CD1c-positive myeloid dendritic cell (primary cell): ENCODE data around the gene MTF1.

Experiments
- DNase-seq: peaks from one replicate; pipeline ENCODE4 v3.0.0-alpha.2; 2016; ENCODE audit errors: extremely low spot score

The MTF1 gene

DNA sequence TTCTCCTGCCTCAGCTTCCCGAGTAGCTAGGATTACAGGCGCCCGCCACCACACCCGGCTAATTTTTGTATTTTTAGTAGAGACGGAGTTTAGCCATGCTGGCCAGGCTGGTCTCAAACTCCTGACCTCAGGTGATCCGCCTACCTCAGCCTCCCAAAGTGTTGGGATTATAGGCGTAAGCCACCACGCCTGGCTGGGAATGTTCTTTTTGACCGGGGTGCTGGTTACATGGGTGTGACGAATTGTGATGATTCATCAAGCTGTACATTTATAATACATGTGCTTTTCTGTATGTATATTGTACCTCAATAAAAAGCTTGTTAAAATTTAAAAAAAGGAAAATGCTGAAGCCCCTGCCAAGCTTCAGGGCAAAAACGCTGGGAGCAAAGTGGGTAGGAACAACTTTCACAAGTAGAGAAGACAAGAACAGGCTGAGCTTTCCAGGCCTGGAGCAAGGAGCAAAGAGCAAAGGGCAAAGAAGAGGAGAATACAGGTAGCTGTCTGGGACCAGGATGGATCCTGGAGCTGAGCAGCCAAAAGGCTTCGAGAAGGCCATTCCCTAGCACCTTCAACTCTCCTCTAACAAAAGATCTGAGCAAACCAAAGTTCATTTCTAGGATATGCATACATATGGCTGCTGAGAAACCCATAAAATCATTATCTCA is 30.9 kb downstream of the MTF1 start:
- no peak for DNase-seq

DNA sequence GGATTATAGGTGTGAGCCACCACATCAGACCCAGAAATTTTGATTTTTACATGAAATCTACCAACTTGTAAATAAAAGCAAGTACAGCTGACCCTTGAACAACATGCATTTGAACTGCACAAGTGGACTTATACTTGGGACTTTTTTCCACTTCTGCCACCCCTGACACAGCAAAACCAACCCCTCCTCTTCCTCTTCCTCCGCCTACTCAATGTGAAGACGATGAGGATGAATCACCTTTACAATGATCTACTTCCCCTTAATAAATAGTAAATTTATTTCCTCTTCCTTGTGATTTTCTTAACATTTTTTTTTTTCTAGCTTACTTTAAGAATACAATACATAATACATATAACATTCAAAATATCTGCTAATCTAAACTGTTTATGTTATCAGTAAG is 33.9 kb downstream of the MTF1 start:
- peak; percentile 78 for DNase-seq

DNA sequence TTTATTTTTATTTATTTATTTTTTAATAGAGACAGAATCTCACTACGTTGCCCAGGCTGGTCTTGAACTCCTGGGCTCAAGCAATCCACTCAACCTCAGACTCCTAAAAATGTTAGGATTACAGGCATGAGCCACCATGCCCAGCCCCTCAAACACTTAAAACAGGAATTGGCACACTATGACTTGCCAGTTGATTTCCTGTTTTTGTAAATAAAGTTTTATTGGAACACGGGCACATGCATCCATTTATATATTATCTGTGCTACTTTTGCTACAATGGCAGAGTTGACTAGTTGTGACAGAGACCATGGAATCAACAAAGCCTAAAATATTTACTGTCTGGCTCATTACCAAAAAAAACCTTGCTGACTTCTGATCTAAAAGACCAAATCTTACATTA is 35.4 kb downstream of the MTF1 start:
- DNase-seq, result peak; percentile 42

DNA sequence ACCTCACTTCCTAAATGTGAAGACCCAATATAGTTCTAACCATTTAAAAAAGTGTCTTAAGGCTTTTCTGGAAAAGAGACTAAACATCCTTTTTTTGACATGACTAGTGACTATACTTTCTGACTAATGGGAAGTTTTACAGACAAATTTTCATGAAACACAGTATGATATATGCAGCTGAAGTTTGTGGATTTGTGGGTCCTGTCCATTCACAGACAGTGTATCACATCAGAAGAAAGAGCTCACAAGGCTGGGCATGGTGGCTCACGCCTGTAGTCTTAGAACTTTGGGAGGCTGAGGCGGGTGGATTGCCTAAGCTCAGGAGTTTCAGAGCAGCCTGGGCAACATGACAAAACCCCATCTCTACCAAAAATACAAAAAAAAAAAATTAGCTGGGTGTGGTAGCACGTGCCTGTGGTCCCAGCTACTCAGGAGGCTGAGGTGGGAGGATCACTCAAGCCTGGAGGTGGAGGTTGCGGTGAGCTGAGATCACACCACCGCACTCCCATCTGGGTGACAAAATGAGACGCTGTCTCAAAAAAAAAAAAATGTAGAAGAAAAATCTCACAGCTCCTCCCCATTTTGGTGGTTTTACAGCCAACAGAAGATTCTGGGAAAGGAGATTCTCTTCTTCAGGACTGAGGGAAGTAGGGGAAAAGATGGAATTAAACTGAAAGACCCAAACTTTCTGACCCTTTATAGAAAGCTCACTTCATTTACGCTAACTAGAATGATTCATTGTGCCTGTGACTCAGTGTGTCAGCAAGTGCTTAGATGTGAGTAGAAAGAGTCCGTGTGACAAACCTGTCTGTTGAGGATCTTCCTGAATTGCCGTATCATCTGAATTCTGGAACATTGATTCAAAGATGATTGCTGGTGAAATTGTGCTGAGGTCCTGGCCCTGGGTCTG is 36.2 kb downstream of the MTF1 start:
- peak; percentile 52 for DNase-seq

DNA sequence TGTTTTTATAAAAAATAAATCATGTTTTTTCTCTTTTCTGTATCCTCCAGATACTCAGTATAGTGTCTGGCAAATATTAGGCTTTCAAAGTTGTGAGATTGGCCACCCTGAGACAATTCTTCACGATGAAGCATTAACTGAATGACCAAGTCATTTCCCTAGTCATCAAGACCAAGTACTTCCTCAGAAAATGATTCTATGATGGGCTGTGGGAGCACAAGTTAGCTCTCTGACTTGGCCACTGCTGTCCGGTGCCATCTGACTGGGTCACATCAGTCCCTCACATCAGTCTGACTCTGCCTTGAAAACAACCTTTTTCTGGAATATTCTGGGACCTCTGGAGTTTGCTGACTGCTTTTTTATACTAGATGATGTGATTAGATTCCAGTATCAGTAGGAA is 37.9 kb downstream of the MTF1 start:
- DNase-seq, result peak; percentile 36

DNA sequence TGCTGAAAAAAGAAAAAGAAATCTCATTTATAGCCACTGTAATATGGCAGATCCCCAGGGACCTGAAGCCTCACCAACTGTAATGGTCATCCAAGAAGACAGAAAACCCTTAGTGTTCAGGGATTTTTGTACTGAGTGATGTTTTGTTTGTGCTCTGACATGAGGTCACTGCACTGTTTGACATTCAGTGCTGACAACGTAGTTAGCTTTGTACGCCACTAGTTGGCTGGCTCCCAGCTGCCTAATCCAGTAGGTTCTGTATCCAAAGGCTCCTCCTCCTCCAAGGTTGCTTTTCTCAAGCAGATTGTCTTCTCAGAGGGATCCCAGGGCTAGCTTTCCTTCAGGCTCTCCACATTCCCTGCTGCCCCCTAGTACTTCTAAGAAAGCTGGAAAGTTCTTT is 41.9 kb downstream of the MTF1 start:
- DNase-seq, result no peak

DNA sequence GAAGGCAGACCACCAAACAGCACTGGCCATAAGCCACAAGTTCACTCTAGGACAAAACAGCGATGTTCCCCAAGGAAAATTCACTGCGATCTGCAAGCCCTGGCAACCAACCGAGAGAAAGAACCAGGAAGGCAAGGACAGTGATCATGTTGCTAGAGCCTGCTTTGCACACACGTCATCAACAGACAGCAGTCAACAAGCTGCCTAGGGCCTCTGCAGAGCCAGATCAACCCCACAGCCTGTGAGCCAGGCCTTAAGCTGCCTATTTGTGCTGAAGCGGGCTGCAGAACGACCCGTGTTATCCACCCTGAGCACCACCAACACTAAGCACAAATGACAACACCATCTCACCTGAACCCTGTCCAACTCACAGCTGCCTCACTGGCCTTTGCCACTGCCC is 45.1 kb downstream of the MTF1 start:
- no peak for DNase-seq

DNA sequence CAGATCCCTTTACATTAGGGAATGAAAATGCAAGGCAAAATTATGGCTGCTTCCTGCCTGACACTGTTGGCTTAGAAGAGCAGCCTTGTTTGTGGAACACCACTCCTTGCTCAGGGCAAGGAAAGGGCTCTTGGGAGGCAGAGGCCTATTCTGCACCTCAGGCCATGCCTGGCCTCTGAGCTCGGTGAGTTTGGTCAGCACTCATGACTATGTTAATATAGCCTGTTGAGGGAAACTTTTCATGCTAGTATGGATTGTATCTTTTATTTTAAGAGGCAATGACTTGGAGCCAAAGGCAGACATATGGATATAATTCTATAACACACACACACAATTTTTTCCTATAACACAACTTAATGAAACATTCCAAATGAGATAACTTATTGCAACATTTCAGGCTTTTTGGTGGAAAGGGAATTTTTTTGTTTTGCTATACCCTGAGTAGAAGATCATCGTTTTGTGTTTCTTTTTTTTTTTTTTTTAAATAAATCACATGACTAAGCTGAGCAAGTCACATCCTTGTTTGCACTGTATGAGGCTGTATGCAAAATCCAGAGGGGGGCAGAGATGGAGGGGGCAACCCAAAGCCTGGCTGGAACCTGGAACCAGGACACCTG is 45.8 kb downstream of the MTF1 start:
- no peak for DNase-seq

DNA sequence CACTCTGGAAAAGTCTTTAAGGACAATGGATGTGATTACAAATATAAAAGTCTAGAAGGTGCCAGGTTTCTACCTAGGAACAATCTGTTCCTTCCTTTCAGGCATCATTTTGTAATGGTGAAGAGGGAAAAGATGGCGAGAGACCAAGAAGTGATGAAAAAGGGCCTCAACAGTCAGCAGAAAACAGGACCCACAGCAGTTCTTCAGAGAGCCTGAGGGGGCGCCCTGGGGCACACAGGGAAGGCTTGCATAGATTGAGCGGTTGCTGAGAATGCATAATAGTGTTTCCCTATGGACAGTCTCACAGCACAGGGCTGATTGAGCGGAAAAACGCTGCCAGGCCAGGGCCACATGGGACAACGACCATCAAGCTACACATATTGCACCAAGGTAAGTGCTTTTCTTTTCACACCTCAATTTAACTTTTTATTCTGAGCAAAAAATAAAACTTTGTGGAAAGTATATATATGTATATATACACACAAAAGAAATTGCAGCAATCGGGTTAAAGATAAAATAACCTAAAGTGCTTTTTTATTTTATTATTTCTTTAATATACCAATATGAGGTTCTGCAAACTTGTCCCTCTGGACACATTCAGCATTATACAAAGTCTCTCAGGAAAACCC is 48.3 kb downstream of the MTF1 start:
- DNase-seq, result peak; percentile 79

DNA sequence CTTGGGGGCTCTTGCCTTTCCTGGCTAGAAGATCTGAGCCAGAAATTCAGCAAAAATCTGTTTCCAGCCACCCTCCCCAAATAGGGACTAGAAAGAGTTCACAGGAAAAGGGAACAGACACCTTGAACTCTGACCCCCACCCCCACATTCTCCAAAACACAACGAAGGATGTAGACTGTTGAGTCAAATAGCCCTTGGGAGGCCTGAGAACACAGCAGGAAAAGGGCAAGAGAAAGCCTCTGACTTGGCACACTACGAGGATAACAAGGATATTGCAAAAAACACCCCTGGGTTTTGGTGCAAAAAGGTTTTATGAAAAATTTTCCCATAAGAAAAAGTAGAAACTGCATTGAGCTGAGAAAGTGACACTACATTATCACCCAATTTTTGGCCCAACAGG is 49.5 kb downstream of the MTF1 start:
- peak; percentile 89 for DNase-seq

DNA sequence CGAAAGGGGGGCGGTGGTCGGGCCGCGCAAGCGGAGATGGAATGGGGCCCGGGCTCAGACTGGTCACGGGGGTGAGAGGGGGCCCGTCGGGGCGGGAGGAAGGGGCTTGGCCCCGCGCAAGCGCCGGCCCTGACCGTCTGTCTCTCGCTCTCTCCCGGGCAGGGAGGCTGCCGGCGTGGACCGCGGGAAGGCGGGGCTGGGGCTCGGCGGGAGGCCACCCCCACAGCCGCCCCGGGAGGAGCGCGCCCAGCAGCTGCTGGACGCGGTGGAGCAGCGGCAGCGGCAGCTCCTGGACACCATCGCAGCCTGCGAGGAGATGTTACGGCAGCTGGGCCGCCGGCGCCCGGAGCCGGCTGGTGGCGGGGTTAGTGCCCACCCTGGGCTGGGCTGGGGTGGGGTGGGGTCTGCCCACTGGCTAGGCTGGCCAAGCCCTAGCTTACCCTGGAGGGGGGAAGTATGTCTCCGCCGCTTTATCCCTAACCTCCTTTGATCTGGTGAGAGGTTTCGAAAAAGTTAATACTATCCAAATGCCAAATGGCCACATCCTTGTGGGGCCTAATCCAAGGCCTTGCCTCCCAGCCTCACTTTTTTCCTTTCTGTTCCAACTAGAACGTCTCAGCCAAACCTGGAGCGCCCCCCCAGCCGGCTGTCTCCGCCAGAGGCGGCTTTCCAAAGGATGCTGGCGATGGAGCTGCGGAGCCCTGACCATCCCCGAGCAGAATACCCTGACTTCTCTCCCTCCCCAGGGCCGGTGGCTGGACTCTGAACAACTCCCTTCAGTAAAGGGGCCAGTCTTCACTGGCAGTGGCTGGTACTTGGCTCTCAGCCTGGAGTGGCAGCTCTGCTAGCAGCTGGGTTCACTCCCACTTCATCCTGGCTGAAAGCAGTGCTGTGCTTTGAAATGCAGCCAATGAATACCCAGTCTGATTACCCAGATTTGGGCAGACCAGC is 50.7 kb downstream of the MTF1 start:
- DNase-seq, result peak; percentile 74

DNA sequence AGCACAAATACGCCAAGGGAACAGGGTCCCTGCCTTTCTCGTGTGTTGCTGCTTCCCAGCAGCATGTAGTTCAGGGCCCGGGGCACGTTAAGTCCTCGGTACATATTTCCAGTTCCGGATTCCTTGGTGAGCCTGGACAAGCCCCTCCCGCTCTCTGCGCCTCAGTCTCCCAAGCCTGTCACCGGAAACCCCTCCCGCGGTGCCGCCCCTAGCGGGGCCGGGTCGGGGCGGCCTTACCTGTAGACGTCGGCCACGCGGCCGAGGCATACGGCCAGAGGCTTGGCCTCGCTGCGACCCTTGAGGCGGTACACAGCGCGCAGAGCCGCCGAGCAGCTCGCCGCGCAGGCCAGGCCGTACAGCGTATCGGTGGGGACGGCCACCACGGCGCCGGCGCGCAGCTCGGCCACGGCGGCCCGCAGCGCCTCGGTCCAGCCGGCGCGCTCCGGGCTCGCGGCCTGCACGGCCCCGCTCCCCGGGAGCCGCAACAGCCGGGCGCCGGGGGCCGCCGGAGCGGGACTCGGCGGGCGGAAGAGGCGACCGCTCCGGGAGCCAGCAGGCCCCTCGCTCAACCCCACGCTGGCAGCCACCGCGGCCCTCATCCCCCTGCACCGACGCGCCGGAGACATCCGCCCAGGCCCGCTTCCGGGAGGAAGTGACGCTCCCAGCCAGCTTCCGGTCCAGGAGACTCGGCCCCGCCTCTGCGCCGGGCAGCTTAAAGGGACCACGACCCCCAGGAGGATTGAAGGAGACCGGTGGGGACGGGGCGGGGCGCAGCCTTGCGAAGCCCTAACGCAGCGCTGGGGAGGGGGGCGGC is 51.6 kb downstream of the MTF1 start, which contains the start of the genes C1orf122 and YRDC:
Gene C1orf122 (plus strand): TSS at position 236 of the 814 bp plus-strand sequence. CDS start 615 bp downstream, outside the sequence.
Gene YRDC (minus strand): TSS at position 654 of the 814 bp plus-strand sequence. CDS start 28 bp downstream, at position 626.
- DNase-seq, result peak; percentile 95

DNA sequence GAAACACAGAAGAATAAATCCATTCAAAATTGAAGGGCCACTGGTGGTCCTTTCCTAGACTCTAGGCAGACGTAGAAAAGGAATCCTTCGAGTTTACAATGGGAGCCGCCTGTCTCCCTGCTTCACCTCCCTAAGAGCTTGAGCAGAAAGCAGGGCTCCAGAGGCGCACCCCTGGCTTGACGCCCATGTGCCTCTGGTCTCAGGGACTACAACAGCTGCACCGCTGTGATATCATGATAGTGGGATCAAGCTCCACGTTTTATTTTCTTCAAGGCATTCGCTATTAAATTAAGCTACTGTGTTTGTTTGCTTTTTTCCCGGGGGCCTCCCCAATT is 52.2 kb downstream of the MTF1 start:
- DNase-seq, result no peak

DNA sequence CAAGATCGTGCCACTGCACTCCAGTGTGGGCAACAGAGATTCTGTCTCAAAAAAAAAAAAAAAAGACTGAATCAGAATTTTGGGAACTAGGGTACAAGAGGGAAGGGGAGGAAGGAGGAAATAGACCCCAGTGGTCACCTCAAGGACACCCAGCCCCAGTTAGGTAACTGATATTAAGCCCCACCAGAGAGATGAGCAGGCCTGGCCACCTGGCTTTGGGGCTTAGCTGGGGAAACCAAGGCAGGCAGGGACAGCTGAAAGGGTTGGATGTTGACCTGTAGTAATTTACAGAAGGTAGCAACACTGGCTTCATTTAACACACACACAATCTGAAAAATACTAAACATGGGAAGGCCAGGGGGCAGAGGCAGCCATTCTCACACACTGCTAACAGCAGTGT is 57.0 kb downstream of the MTF1 start:
- DNase-seq, result no peak

DNA sequence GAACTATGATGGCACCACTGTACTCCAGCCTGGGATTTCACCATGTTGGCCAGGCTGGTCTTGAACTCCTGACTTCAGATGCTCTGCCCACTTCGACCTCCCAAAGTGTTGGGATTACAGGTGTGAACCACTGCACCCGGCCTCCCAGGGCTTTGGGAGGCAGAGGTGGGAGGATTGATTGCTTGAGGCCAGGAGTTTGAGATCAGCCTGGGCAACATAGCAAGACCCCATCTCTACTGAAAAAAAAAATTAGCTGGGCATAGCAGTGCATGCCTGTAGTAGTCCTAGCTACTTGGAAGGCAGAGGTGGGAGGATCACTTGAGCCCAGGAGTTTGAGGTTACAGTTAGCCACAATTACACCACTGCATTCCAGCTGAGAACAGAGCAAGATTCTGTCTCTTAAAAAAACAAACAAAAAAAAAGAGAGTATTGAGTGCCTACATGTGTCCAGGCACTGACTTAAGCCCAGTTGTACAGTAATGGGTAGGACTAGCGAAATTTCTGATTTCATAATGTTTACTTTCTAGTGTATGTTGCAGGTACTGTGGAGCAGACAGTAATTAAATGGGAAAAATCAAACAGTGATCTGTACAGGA is 61.5 kb downstream of the MTF1 start:
- no peak for DNase-seq

DNA sequence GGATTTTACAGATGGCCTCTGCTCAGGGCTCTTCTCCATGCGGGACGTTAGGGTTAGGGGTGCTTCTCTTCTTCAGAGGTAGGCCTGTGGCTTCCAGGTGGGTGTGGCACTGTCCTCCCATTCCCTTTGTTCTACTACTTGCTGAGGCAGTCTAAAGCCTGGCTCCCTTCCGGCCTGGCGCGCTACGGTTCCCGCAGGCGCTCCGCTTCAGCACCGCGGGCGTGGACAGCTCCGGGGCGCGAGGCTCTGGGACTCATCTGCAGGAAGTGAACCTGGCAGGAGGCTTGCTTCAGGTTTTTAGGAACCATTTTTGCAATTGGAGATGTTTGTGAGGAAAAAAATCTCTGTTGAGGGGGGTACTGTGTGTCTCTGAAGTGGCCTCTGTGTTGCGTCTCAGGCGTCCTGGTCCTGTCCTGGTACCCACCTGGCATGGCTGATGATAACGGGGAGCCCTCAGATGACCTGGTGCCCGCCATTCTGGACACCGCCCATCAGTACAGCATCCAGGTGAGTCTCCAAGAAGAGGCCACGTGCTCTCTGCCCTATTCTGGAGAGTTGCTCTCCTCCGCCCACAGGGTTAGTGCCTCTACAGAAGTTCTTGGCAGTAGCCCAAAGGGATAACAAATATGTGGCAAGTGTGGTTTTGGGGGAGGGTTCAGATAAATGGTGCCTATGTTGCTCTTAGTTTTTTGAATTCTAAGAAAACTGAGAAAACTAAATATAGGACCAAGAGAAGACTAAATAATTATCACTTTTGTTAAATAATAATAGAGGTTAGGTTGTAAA is 63.9 kb downstream of the MTF1 start:
- DNase-seq, result peak; percentile 74

DNA sequence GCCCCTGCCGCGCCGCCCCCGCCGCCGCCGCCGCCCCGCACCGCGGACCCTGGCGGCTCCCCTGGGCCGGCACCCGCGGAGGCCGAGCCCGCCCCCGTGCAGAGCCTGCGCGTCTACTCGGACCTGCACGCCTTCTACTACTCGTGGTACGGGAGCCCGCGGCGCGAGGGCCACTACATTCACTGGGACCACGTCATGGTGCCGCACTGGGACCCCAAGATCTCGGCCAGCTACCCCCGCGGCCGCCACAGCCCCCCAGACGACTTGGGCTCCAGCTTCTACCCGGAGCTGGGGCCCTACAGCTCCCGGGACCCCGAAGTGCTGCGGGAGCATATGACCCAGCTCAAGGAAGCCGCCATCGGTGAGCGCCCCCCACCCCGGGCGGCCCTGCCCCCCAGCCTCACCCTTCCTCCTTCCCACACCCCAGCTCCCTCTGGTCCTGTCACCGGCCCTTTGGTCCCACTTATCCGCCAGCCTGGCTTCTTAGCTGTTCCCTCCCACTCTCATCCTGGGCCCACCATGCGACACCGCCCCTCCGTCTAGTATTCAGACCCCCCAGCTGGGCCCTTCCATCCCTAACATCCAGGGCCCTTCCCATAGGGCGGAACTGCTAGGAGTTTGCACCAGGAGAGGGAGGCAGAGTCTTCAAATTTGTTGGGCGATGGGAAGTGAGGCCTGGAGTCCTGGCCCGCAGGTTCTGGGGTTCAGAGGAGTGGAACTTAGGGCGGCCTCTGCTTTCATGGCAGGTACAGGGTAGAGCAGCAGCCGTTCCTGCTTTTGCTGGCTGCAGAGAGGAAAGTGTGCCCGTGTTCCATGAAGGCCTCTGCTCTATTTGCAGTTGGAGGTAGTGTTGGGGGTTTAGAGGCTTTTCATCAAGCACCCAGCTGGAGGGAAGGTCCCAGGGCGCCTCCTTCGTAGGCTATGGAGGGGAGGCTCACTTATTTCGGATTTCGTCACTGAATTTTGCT is 64.7 kb downstream of the MTF1 start:
- DNase-seq, result no peak
